HEK293T (cell line): Measurements from ENCODE around the gene SCN8A.

Experiments used
- CTCF ChIA-PET: fragments of 350-600 bp; formaldehyde crosslinking; extraction: SDS; loops from one replicate; lab custom pipeline; 2021; ENCODE audit warnings: antibody characterized with exemption, inconsistent platforms; lab: Yijun Ruan, JAX
- POLR2A ChIA-PET: fragments of 350-600 bp; formaldehyde crosslinking; extraction: SDS; loops from one replicate; lab custom pipeline; 2020; ENCODE audit warnings: antibody characterized with exemption, inconsistent platforms; lab: Yijun Ruan, JAX
- DNase-seq: peaks from one replicate; pipeline ENCODE4 v3.0.0; 2012; ENCODE audit warnings: mixed read lengths; ENCODE audit errors: extremely low spot score
- ARNT ChIP-seq: fragments of 450-650 bp; IDR thresholded peaks from 2 replicates; pipeline ENCODE4 v1.6.1; 2017; ENCODE audit warnings: mild to moderate bottlenecking
- BHLHE40 ChIP-seq: fragments of 450-650 bp; IDR thresholded peaks from 2 replicates; pipeline ENCODE4 v1.6.1; 2016; ENCODE audit warnings: mild to moderate bottlenecking, moderate library complexity, borderline replicate concordance
- CTBP1 ChIP-seq: fragments of 450-650 bp; IDR thresholded peaks from 2 replicates; pipeline ENCODE4 v1.6.1; 2016; ENCODE audit warnings: borderline replicate concordance
- ELF4 ChIP-seq: fragments of 450-650 bp; IDR thresholded peaks from 2 replicates; pipeline ENCODE4 v1.6.1; 2017; ENCODE audit warnings: antibody characterized with exemption
- FOXA1 ChIP-seq: fragments of 450-650 bp; IDR thresholded peaks from 2 replicates; pipeline ENCODE4 v1.6.1; 2016; ENCODE audit warnings: mild to moderate bottlenecking
- FOXM1 ChIP-seq: fragments of 450-650 bp; IDR thresholded peaks from 2 replicates; pipeline ENCODE4 v1.6.1; 2017; ENCODE audit warnings: mild to moderate bottlenecking, borderline replicate concordance
- HDGF ChIP-seq: fragments of 450-650 bp; IDR thresholded peaks from 2 replicates; pipeline ENCODE4 v1.6.1; 2017; ENCODE audit warnings: antibody characterized with exemption, borderline replicate concordance
- L3MBTL2 ChIP-seq: fragments of 450-650 bp; conservative IDR thresholded peaks from 2 replicates; pipeline ENCODE4 v1.6.1; 2016; ENCODE audit warnings: mild to moderate bottlenecking
- LEF1 ChIP-seq: fragments of 450-650 bp; IDR thresholded peaks from 2 replicates; pipeline ENCODE4 v1.6.1; 2017; ENCODE audit warnings: mild to moderate bottlenecking, borderline replicate concordance
- NFRKB ChIP-seq: fragments of 450-650 bp; IDR thresholded peaks from 2 replicates; pipeline ENCODE4 v1.6.1; 2016; ENCODE audit warnings: mild to moderate bottlenecking, moderate library complexity
- SP1 ChIP-seq: fragments of 450-650 bp; IDR thresholded peaks from 2 replicates; pipeline ENCODE4 v1.6.1; 2017
- SUZ12 ChIP-seq: fragments of 450-650 bp; IDR thresholded peaks from 2 replicates; pipeline ENCODE4 v1.6.1; 2016; ENCODE audit warnings: mild to moderate bottlenecking
- TARDBP ChIP-seq: fragments of 450-650 bp; IDR thresholded peaks from 2 replicates; pipeline ENCODE4 v1.6.1; 2016
- ZNF384 ChIP-seq: fragments of 450-650 bp; IDR thresholded peaks from 2 replicates; pipeline ENCODE4 v1.6.1; 2016
- TF ChIP-seq, protein P1 (sequence below): fragments of 450-650 bp; IDR thresholded peaks from 2 replicates; pipeline ENCODE4 v1.6.1; 2016

SCN8A gene

GRCh38 chr12:51700887-51701286 lies 109.9 kb downstream of the SCN8A start:
- POLR2A ChIA-PET: no interaction called here
- no peak for DNase-seq
- TF ChIP-seq SUZ12 (no peak), L3MBTL2 (no peak), ZNF384 (no peak)
- CTCF ChIA-PET: no interaction called here

GRCh38 chr12:51702587-51702986 lies 111.6 kb downstream of the SCN8A start:
- no peak for DNase-seq
- ChIA-PET CTCF (no interaction called here), POLR2A (no interaction called here)
- TF ChIP-seq ARNT (no peak), NFRKB (no peak), SUZ12 (no peak)

GRCh38 chr12:51705450-51705849 lies 114.4 kb downstream of the SCN8A start:
- no peak for DNase-seq
- ChIA-PET POLR2A (no interaction called here), CTCF (no interaction called here)
- TF ChIP-seq L3MBTL2 (no peak), ARNT (no peak), CTBP1 (no peak), LEF1 (no peak), SUZ12 (no peak), BHLHE40 (no peak)
- TF ChIP-seq, protein P1, sequence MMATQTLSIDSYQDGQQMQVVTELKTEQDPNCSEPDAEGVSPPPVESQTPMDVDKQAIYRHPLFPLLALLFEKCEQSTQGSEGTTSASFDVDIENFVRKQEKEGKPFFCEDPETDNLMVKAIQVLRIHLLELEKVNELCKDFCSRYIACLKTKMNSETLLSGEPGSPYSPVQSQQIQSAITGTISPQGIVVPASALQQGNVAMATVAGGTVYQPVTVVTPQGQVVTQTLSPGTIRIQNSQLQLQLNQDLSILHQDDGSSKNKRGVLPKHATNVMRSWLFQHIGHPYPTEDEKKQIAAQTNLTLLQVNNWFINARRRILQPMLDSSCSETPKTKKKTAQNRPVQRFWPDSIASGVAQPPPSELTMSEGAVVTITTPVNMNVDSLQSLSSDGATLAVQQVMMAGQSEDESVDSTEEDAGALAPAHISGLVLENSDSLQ: no peak

- DNase-seq: no peak
- ChIA-PET POLR2A (no interaction called here), CTCF (no interaction called here)
- no peak for TF ChIP-seq ZNF384
- no peak for TF ChIP-seq BHLHE40
- TF ChIP-seq FOXA1: no peak
- TF ChIP-seq FOXM1: no peak
Observed at GRCh38 chr12:51706206-51706605, 115.2 kb downstream of the SCN8A start.

GRCh38 chr12:51714666-51715065 lies 123.6 kb downstream of the SCN8A start:
- CTCF ChIA-PET: no interaction called here
- POLR2A ChIA-PET: no interaction called here
- DNase-seq: no peak
- TF ChIP-seq, protein P1: no peak
- no peak for TF ChIP-seq ARNT
- no peak for TF ChIP-seq HDGF
- TF ChIP-seq BHLHE40: no peak
- no peak for TF ChIP-seq ZNF384
- no peak for TF ChIP-seq L3MBTL2
- TF ChIP-seq ELF4: no peak
- no peak for TF ChIP-seq SUZ12

GRCh38 chr12:51717326-51717925 lies 126.4 kb downstream of the SCN8A start:
- no peak for TF ChIP-seq SP1
- TF ChIP-seq, protein P1: no peak
- no peak for TF ChIP-seq ZNF384
- TF ChIP-seq L3MBTL2: no peak
- TF ChIP-seq FOXA1: no peak
- no peak for TF ChIP-seq TARDBP
- no peak for TF ChIP-seq FOXM1
- no peak for TF ChIP-seq BHLHE40
- no peak for TF ChIP-seq NFRKB
- no peak for TF ChIP-seq SUZ12
- no peak for TF ChIP-seq ARNT
- ChIA-PET CTCF (no interaction called here), POLR2A (no interaction called here)
- no peak for DNase-seq

GRCh38 chr12:51721282-51721940 lies 130.4 kb downstream of the SCN8A start:
- ChIA-PET POLR2A (no interaction called here), CTCF (no interaction called here)
- DNase-seq: no peak
- TF ChIP-seq LEF1: no peak
- no peak for TF ChIP-seq L3MBTL2
- no peak for TF ChIP-seq SUZ12
- TF ChIP-seq ARNT: no peak
- no peak for TF ChIP-seq ELF4
- TF ChIP-seq HDGF: no peak
